Measurements from ENCODE around the gene FCGR3B.
"Not testable (repeated sequence)": the region's sequence is repeated elsewhere in the genome, so short reads cannot be mapped to it uniquely, and the experiment has no call there.

DNA sequence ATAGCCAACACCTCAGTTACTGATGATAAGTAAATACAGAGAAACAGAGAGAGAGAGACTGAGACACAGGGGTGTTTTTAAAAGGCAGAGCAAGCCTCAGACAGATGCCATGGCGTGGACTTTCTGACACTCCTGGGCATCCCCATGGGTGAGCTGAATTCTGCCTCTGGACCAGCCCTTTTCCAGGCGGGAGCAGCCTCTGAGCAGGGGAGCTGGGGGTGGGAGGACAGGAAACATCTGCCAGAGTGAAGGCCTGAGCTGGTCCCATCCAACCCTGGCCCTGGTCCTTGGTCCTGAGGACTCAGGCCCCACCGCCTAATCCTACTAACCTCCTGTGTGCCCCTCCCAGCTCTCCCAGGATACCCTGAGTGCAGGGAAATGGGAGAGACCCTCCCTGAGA, 43.9 kb upstream of the FCGR3B start:
- TF ChIP-seq, protein P1, sequence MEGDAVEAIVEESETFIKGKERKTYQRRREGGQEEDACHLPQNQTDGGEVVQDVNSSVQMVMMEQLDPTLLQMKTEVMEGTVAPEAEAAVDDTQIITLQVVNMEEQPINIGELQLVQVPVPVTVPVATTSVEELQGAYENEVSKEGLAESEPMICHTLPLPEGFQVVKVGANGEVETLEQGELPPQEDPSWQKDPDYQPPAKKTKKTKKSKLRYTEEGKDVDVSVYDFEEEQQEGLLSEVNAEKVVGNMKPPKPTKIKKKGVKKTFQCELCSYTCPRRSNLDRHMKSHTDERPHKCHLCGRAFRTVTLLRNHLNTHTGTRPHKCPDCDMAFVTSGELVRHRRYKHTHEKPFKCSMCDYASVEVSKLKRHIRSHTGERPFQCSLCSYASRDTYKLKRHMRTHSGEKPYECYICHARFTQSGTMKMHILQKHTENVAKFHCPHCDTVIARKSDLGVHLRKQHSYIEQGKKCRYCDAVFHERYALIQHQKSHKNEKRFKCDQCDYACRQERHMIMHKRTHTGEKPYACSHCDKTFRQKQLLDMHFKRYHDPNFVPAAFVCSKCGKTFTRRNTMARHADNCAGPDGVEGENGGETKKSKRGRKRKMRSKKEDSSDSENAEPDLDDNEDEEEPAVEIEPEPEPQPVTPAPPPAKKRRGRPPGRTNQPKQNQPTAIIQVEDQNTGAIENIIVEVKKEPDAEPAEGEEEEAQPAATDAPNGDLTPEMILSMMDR (IDR thresholded peaks at IDR 0.05) = not testable (repeated sequence)
- not testable (repeated sequence) for TF ChIP-seq POLR2A (IDR thresholded peaks at IDR 0.05)

Data from ovary (tissue), 3 donors.